ENCODE data around the gene COMMD1. TPM values are rescaled to one million over a fixed set of nuclear protein-coding genes. Genes with fewer than 3 reads are reported as not detected.

The COMMD1 gene
- total and polyA plus RNA-seq, 2 donors (not counting 3 experiments of a cell fraction or from before 2014, with no cell fraction given): 39.5 to 57.1 TPM

DNA sequence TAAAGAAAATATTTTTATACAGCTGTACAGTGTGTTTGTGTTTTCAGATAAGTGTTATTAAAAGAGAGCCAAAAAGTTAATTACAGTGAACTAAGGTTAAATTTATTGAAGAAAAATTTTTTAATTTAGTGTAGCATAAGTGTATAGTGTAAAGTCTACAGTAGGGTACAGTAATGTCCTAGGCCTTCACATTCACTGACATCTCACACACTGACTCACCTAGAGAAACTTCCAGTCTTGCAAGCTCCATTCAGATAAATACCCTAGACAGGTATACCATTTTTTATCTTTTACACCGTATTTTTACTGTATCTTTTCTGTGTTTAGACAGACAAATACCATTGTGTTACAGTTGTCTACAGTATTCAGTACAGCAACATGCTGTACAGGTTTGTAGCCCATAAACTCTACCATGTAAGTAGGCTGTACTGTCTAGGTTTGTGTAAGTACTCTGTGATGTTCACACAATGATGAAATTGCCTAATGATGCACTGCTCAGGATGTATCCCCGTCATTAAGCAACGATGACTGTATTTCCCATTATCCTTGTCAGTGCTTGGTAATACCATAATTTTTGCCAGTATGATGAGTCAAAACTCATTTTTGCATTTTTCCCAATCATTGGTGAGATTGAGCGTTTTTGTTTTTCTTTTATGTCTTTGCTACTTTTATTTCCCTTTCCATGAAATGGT lies 242.3 kb downstream of the COMMD1 start:
- H4K20me1 ChIP-seq (replicated peaks; ENCODE audit: control insufficient read depth, extremely low read depth, insufficient read depth, low read length): no peaks in the 10 kb centered on the region
- H3K27ac ChIP-seq (ENCODE audit: insufficient read depth, low read depth, low read length): no peak overlapping the region
- DNase-seq (ENCODE audit: low read depth, low spot score): peak; percentile 18
- H3K36me3 ChIP-seq (ENCODE audit: control insufficient read depth in 2 of 2, extremely low read depth in 1 of 2, insufficient read depth in 2 of 2, low read length in 2 of 2): no peaks in the 10 kb centered on the region
- FAIRE-seq: no peak
- no peaks in the 10 kb centered on the region for H3K9me1 ChIP-seq (replicated peaks; ENCODE audit: control insufficient read depth, extremely low read depth, insufficient read depth, low read length)
- TF ChIP-seq FOS (IDR thresholded peaks at IDR 0.05; ENCODE audit: borderline replicate concordance, insufficient read depth, low read length): peak; percentile 37
- TF ChIP-seq, protein P1, sequence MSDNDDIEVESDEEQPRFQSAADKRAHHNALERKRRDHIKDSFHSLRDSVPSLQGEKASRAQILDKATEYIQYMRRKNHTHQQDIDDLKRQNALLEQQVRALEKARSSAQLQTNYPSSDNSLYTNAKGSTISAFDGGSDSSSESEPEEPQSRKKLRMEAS (IDR thresholded peaks at IDR 0.05; ENCODE audit: insufficient read depth, insufficient read length): no peak
- H2AFZ ChIP-seq (ENCODE audit: low read depth, low read length): no peak overlapping the region
- no peaks in the 10 kb centered on the region for H3K27me3 ChIP-seq (ENCODE audit: control insufficient read depth in 2 of 2, insufficient read depth in 2 of 2, low read length in 2 of 2)
- H3K4me1 ChIP-seq (ENCODE audit: control insufficient read depth, extremely low read depth, insufficient read depth, low read length): peaks cover 2% of the 10 kb centered on the region
- dilution Hi-C loops (cut with MboI; ENCODE audit: extremely low pct_ligation_motif_present, low sequenced_read_pairs) (no loop called here), intact Hi-C loops (cut with micrococcal nuclease) (no loop called here)
- POLR2A ChIA-PET: no interaction called here
- H3K9me3 ChIP-seq (replicated peaks; ENCODE audit: control insufficient read depth, insufficient read depth, low read length): no peaks in the 10 kb centered on the region
- no peak overlapping the region for H3K4me3 ChIP-seq (replicated peaks in 1 of 3; ENCODE audit: insufficient read depth in 1 of 3, low read depth in 1 of 3, low read length in 3 of 3)
- CTCF ChIA-PET: no interaction called here
- no TSS peak for BruUV-seq (replicated peaks)
- H3K9ac ChIP-seq (replicated peaks; ENCODE audit: extremely low read depth, insufficient read depth, low read length): no peak overlapping the region
- H3K4me2 ChIP-seq (ENCODE audit: insufficient read depth, low read length): no peak overlapping the region
- H3K79me2 ChIP-seq (ENCODE audit: control insufficient read depth, insufficient read depth, low read length): no peaks in the 10 kb centered on the region

DNA sequence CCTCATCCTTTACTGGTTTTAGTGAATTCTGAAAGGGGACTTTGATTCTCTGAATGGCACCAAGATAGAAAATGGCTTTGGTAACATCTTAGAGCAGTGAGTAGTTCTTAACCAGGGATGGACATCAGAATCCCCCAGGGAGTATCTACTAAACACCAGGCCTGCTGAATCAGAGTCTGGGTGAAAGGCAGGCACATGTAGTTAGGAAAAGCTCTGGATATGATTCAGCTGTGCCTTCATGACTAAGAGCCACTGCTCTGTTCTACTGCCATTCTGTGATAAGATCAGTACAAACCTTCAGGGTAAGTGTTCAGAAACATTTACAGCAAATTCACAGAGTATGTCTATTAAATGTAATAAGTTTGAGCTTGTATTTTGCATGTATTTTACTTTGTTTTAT lies 244.2 kb downstream of the COMMD1 start:
- CTCF ChIA-PET: interaction anchor here (0.8 to 1.0 kb wide), 4 partner anchors 11 to 31 kb away, joined by 3 read pairs; no protein-coding TSS in a partner anchor
- no peaks in the 10 kb centered on the region for H3K9me3 ChIP-seq (replicated peaks; ENCODE audit: control insufficient read depth, insufficient read depth, low read length)
- DNase-seq (ENCODE audit: low read depth, low spot score) (peak; percentile 72), FAIRE-seq (peak; percentile 94)
- intact Hi-C loops (cut with micrococcal nuclease) (no loop called here), dilution Hi-C loops (cut with MboI; ENCODE audit: extremely low pct_ligation_motif_present, low sequenced_read_pairs) (no loop called here)
- no peak overlapping the region for H3K4me3 ChIP-seq (replicated peaks in 1 of 3; ENCODE audit: insufficient read depth in 1 of 3, low read depth in 1 of 3, low read length in 3 of 3)
- H3K9ac ChIP-seq (replicated peaks; ENCODE audit: extremely low read depth, insufficient read depth, low read length): no peak overlapping the region
- no peak overlapping the region for H3K27ac ChIP-seq (ENCODE audit: insufficient read depth, low read depth, low read length)
- TF ChIP-seq EZH2 (IDR thresholded peaks at IDR 0.05; ENCODE audit: borderline replicate concordance, low read depth, low read length, severe bottlenecking) (no peak), GATA2 (IDR thresholded peaks at IDR 0.05; ENCODE audit: insufficient read depth, insufficient read length, low read depth, low read length) (peak; percentile 96), POLR2AphosphoS5 (IDR thresholded peaks at IDR 0.05; ENCODE audit: insufficient read depth, low read depth, low read length) (no peak), POLR2A (IDR thresholded peaks at IDR 0.05; ENCODE audit: low read depth, low read length) (no peak), JUN (IDR thresholded peaks at IDR 0.05; ENCODE audit: borderline replicate concordance, insufficient read depth, insufficient read length, low read depth) (no peak), FOS (IDR thresholded peaks at IDR 0.05; ENCODE audit: borderline replicate concordance, insufficient read depth, low read length) (peak; percentile 86), MYC (IDR thresholded peaks at IDR 0.05; ENCODE audit: low read depth, low read length) (no peak)
- TF ChIP-seq, protein P1 (IDR thresholded peaks at IDR 0.05; ENCODE audit: insufficient read depth, insufficient read length): no peak
- TF ChIP-seq, protein P2, sequence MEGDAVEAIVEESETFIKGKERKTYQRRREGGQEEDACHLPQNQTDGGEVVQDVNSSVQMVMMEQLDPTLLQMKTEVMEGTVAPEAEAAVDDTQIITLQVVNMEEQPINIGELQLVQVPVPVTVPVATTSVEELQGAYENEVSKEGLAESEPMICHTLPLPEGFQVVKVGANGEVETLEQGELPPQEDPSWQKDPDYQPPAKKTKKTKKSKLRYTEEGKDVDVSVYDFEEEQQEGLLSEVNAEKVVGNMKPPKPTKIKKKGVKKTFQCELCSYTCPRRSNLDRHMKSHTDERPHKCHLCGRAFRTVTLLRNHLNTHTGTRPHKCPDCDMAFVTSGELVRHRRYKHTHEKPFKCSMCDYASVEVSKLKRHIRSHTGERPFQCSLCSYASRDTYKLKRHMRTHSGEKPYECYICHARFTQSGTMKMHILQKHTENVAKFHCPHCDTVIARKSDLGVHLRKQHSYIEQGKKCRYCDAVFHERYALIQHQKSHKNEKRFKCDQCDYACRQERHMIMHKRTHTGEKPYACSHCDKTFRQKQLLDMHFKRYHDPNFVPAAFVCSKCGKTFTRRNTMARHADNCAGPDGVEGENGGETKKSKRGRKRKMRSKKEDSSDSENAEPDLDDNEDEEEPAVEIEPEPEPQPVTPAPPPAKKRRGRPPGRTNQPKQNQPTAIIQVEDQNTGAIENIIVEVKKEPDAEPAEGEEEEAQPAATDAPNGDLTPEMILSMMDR (IDR thresholded peaks at IDR 0.05; ENCODE audit: extremely low read depth in 1 of 2, insufficient read depth in 1 of 2, low read depth in 1 of 2, low read length in 2 of 2): no peak
- POLR2A ChIA-PET: no interaction called here
- H4K20me1 ChIP-seq (replicated peaks; ENCODE audit: control insufficient read depth, extremely low read depth, insufficient read depth, low read length): no peaks in the 10 kb centered on the region
- no TSS peak for BruUV-seq (replicated peaks)
- H3K9me1 ChIP-seq (replicated peaks; ENCODE audit: control insufficient read depth, extremely low read depth, insufficient read depth, low read length): no peaks in the 10 kb centered on the region
- no peak overlapping the region for H3K4me2 ChIP-seq (ENCODE audit: insufficient read depth, low read length)
- H3K27me3 ChIP-seq (ENCODE audit: control insufficient read depth in 2 of 2, insufficient read depth in 2 of 2, low read length in 2 of 2): no peaks in the 10 kb centered on the region
- H3K4me1 ChIP-seq (ENCODE audit: control insufficient read depth, extremely low read depth, insufficient read depth, low read length): peaks cover 2% of the 10 kb centered on the region
- no peaks in the 10 kb centered on the region for H3K36me3 ChIP-seq (ENCODE audit: control insufficient read depth in 2 of 2, extremely low read depth in 1 of 2, insufficient read depth in 2 of 2, low read length in 2 of 2)
- no peaks in the 10 kb centered on the region for H3K79me2 ChIP-seq (ENCODE audit: control insufficient read depth, insufficient read depth, low read length)
- no peak overlapping the region for H2AFZ ChIP-seq (ENCODE audit: low read depth, low read length)
